ENCODE measurements around the gene PXMP2.

The PXMP2 gene

DNA sequence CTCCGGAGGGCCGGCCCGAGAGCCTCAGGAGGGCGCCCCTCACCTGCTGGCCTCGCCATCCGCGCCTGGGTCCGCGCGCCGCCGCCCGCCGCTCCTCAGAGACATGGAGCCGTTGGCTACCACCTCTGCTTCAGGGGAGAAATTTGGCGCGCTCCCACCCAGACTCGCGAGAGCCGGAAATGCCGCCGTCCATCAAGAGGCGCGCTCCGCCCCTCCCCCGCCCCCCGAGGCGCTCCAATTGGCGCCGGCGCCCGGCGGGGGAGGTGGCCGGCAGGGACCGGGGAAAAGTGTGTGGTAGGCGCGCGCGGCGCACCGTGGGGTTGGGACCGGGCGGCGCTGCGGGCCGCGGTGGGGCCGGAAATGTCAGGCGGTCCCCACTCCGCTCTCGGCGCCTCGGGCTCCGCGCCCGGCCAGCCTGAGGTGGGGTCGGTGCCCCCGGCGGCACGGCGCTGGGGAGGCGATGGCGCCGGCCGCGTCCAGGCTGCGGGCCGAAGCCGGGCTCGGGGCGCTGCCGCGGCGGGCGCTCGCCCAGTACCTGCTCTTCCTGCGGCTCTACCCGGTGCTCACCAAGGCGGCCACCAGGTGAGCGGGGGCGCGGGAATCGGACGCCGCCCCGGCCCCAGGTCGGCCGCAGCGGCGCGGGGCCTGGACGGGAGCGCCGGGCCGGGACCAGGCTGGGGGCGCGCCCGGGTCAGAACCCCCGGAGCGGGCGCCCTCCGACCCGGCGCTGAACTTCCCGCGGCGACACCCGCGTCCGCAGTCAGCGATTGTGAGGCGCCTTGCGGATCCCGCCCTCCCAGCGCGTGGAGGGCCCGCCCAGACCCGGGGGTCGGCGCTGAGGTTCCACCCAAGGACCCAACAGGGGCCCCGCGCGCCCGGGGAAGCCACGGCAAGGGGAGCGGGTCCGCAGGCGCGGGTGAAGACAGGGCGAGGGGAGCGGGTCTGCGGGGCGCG, at the start of gene PXMP2, which contains the start of gene POLE:
Gene PXMP2 (plus strand): TSS at position 377 of the 954 bp plus-strand sequence. CDS start 84 bp downstream, at position 461.
Gene POLE (minus strand): TSS at position 132 of the 954 bp plus-strand sequence. CDS start 27 bp downstream, at position 105.
- peak; percentile 94 for DNase-seq (ENCODE audit: low read depth)

DNA sequence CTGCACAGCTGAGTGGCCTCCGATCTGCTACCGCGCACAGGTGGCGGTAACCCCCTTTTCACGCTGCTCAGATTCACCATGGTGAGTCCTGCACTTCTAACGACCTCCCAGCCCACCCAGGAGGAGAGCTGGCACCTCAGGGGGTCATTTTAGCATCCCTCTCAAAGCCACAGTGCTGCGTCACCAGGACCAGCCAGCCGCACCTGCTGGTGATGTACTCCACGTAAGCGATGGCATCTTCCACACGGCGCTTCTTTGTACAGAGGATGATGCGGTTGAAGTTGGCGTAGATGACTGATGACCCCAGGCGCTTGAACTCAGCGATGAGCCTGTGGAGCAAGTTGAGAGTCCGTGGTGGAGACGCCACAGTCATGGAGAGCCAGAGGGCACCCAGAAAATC, 49.6 kb upstream of the PXMP2 start:
- no peak for DNase-seq (ENCODE audit: low read depth)

DNA sequence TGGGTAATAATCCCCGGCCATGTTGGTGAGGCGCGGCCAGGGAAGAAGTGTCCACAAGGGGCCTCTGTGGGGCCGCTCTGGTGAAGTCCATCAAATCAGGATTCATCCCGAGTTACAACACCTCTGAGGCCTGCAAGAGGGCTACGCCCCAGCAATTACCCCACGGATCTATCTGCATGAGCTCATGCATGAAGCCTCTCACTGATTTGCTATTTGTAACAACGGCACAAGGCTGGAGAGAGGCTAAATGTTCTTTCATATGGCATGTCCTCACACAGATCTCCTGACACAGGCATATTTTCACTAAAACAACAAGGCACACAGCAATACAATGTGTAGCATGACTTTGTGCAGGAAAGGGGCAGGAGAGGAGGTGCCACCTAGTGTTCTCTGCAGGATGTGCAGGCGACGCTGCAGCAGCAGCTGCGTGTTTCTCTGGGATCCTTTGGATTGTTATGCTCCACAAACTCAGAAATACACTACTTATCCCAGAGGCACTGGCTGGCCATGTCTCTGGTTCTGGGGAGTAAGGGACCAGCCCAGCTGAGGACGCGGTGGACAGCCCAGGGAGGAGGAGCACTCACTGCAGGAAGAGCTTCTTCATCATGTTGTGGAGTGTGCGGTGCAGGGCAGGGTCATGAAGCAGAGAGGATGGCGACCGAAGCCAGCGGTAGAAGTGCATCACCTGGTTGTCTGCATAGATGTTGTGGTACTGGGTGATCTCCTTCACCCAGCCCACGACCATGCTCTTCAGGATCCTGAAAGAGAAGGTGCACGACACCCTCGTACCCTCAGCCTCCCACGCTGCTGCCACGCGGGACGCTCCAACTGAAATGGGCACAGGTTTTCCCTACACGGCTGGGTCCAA, 48.6 kb upstream of the PXMP2 start:
- no peak for DNase-seq (ENCODE audit: low read depth)

DNA sequence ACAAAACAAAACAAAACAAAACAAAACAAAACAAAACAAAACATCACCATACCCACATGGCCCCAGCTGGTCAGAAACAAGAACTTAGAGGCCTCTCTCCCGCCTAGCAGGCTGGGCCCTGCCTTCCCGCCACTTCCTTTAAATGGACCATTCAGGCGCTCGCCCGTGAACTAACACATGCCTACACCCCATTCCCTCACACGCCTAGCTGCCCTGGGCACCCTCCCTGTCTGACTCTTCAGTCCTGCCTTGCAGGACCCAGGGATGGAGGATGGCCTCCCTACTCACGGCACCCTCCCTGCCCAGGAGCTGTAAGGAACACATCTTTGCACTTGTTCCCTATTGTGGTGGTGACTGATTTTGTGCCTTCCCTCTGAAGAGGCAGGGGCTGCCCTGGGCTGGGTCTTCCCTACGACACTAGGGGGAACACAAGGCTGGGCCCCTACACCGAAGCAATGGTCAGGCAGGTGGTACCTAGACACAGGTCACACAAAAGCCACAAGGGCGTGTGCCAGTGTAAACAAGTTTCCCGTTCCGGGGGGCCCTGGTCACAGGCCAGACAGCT, 47.3 kb upstream of the PXMP2 start:
- no peak for DNase-seq (ENCODE audit: low read depth)

DNA sequence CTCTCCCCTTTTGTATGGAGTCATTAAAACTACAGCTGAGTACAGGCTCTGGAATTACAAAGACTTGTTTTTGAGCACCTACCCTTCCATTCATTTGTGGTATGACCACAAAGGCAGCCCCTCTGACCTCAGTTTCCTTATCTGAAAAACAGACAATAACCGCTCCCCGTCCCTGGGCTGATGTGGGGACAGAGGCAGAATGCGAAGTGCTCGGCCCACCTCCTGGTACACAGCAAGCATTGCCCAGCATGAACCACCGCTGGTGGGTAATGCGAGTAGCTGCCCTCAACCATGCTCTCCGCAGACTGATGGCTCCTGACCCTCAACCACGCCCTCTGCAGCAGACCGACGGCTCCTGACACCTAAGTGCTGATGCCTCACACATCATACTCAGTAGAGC, 46.5 kb upstream of the PXMP2 start:
- no peak for DNase-seq (ENCODE audit: low read depth)

DNA sequence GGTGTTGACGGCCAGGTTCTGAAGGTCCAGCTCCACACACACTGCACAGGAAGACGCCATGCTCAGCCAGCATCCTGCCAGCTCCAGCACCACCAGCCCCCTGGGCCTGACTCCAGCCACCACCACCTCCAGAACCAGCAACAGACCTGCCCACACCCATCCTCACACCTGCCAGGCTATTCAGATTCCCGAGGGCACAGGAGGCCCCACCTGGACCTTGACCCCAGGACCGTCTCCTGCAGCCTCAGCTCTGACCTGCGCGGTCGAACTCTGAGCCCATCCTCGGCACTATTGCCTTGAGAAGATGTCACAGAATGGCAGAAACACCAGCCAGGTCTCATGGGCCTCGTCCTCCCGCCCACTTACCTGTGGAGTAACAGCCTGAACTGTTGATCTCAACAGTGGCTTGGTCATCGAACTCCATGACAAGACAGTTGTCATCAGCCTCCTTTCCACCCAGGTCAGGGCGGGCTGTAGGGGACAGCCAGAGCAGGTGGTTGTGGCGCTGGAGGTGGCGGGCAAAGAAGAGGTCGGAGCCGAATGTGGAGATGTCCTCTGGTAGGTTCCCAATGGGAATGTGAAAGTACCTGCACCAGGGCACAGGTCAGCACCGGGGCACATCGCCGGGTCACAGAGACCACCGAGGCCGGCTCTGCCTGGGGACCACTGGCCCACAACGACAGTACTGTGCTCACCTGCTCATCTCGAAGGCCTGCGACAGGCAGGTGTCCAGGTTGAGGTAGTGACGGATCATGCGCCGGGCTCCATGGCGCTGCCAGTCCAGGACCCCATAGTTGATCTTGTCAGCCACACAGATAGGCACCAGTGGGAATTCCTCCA, 45.4 kb upstream of the PXMP2 start:
- no peak for DNase-seq (ENCODE audit: low read depth)

DNA sequence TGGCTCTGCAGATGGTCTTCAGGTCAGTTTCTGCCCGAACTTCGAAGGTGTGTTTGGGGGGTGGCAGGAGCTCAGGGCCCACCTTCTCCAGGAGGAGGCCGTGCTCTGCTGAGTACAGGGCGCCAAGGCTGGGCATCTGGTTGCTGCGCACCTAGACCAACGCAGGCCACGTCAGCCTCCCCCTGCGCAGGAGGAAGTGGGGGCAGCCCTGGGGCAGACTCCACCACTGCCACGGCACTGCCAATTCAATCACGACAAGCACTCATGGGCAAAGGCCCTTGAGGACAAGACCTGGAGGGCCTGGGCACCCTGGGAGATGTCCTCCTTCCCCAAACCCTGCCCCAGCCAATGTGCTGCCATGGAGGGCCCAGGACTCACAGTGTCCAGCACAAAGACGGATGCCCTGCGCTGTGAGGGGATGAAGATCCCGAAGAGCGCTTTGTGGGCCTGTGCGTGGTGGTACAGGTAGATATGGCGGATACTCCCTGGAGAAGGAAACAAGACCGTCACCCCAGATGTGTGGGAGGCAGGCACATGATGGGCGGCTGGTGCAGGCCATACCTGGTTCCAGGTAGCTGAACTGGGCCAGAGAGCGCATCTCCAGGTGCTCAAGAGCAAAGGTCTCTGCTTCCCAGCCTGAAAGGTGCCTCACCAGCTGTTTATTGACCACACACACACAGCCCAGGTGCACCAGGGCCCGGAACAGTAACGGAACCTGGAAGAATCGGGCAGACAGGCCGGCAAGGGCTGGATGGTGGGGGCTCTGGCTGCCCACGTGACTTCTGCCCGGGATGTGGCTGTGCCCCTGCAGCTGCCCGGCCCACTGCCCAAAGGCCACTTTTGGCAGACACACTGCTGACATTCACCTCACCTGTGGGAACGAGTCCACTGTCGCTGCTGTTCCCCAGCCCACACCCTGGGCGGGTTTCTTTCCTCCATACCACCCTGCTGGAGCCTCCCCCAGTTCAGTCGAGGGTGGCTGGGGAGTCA, 44.2 kb upstream of the PXMP2 start:
- DNase-seq (ENCODE audit: low read depth): no peak

DNA sequence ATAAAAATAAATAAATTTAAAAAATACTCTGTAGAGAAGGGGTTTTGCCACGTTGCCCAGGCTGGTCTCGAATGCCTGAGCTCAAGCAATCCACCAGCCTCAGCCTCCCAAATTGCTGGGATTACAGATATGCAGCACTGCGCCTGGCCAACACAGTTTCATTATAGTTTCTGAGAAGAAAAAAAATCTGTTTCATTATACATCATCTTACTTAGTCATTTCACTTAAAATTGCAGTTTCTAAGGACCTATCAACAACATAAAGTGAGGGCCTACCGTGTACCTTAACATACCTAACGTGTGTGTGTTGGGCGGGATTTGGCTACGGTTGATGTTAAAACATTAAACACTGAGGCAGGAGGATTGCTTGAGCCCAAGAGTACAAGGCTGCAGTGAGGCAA, 40.5 kb upstream of the PXMP2 start:
- no peak for DNase-seq (ENCODE audit: low read depth)

DNA sequence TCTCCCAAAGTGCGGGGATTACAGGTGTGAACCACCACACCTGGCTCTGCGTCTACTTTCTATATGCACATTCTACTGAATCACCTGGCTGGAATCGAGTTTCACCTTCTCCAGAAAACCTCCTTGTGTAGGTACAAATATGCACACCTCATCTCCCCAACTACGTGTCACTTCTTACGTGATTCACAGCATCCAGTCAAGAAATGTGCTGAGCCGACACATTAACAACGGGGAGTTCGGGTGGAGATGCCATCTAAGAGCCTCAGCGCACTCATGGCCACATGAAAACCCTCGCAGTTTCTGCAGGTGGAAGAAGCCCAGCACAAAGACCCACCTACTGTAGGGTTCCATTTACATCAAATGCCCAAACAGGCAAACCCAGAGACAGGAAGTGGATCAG, 39.5 kb upstream of the PXMP2 start:
- no peak for DNase-seq (ENCODE audit: low read depth)

DNA sequence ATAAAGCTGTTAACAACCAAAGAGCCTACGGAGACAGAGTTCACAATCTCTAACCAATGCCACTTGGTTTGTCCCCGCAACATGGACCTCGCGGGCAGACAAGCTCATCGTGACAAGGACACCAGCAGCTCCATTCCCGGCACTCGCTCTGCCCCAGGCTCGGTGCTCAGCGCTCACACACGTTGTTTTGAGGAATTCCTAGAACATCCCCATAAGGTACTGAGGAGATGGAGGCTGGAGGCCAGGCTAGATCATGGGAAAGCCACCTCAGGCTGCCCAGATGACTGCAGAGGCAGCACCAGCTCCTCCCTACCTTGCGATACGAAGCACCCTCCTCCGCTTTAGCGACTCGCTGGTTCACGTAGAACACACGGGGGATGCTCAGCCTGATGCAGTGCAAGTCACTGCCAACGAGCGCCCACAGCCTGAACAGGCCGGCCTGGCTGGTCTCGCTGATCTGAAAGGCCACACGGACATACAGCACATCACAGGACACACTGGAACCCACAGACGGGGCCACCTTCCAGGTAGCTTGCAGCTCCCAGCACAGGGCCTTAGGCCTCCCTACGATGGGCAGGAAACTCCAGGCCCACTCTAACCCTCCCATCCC, 38.7 kb upstream of the PXMP2 start:
- DNase-seq (ENCODE audit: low read depth): no peak

DNA sequence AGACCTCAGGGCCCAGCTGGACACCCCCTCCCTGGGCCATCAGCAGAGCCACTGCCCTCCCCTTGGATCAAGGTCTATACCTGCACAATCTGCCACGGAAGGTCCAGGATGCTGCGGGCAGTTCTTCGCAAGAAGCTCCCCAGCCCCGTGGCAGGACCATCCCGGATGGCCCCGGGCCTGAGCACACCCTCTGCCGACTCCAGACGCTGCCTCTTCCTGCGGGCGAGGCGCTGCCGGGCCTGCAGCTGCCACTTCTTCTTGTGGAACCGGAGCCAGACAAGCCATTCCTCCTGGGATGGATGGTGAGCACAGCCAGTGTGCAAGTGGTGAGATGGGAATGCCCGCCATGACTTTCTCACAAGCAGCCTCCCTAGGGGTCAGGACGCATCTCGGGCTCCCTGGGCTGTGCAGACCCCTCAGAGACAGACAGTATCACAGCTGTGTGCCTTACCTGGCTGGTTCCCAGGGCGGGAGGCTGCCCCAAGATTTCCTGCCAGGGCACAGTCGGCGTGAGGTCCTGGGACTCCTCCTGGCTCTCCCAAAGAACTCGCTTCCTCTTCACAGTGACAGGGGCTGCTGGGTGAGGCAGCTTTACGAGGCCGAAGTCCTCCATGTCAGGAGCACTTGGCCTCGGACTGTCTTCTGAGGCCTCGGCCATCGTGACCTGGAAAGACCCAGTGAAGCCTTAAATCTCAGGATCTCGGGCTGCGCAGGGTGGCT, 38.0 kb upstream of the PXMP2 start:
- no peak for DNase-seq (ENCODE audit: low read depth)

DNA sequence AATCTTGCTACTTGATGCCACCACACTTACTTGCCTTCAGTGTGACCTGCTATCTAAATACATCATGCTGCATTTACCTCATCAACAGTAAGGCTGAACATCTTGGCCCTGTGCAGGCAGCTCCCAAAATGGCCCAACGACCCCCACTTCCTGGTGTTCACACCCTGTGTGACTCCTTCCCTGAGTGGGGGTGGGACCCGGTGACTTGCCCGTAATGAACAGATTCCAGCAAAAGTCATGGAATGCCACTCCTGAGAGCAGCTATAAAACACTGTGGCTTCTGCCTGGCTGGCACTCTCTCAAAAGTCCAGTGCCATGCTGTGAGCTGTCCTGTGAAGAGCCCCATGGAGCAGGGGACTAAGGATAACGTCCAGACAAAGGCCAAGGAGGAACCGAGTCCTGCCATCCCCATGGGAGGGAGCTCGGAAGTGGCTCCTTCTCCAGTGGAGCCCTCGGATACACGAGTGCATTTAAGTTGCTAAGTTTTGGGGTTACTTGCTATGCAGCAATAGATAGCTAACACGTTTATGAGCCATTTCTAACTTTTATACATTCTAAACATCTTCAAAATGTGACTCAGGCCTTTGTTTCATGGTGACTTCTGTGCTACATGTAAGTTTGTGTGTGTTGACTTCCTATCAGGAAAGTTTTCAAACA, 35.8 kb upstream of the PXMP2 start:
- DNase-seq (ENCODE audit: low read depth): no peak

DNA sequence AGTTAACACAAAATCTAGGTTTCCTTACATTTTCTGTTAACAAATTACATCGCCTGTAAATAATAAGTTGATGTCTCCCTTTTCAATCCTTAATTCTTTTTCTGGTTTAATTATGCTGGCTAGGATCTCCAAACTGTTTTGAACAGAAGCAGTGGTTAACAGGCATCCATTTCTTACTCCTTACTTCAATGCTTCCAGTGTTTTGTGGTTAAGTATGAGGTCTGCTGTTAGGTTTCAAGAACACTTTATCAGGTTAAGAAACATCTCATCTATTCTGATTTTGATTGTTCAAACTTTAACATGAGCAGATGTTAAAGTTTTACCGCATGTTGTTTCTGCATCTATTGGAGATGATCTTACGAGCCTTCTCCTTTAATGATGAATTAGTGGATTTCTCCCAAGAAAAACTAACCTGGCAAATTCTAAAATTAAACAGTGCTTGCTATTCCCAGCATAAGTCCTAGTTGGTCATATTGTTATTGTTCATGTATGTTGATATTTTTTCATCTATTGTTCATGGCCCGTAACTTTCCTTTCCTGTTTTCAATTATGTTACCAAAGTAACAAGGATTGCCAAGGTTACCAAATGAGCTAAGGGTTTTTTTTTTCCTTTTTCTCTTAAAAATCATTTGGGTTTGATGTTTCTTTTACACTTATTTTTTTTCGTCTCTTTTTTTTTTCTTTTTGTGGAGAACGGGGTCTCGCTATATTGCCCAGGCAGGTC, 33.7 kb upstream of the PXMP2 start:
- DNase-seq (ENCODE audit: low read depth): no peak

DNA sequence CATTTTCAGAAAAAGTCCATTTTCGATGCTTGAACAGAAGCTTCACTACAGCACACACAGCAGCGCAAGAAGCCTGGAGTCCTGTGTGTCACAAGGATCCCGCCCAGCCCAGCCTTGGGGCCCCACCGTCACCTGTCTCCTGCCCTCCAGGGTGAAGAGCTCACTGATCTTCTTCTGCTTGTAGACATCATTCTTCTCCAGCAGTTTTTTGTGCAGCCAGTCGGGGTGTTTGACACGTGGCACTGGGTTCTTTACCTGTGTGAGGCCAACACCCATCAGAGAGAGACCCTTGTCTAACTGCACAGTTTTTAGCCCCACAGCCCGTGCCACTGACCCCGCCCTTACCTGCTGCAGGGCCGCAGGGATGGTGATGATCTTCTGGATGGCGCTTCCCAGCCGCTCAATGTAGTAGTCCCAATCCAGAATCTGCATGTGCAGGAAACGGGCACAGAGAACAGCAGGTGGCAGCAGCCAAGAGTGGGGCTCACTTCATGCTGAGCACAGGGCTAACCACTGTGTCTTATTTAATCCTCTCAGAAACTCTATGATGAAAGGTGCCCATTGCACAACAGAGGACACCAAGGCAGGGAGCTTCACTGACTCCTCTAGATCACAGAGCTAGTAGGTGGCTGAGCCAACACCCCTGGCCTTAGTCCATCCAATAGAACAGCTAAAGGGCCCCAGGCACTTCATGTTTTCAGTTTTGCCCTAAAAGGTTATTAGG, 30.2 kb upstream of the PXMP2 start:
- no peak for DNase-seq (ENCODE audit: low read depth)

DNA sequence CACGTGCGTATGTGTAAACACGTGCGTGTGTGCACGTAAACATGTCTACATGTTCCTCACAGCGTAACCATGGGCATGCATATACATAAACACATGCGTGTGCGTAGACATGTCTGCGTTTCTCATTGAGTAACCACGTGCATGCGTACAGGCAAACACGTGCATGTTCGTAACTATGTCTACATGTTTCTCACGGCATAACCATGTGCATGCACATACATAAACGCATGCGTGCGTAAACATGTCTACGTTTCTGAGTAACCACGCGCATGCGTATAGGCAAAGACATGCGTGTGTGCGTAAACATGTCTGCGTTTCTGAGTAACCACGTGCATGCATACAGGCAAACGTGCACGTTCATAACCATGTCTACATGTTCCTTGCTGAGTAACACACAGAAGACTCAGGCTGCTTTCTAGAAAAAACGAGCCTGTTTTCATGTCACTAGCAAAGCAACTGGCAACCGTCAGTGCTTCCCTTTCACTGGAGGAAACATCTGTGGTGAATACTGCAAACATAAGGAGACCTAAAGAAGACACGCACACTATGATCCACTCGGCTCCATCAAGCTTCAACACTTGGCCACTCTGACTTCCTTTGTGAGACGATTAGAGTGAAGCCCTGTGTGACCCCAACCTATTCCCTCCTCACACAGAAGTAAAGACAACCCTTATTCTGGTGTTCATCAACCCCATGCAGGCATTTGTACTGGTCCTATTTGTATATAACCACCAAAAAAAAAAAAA, 29.1 kb upstream of the PXMP2 start:
- no peak for DNase-seq (ENCODE audit: low read depth)

DNA sequence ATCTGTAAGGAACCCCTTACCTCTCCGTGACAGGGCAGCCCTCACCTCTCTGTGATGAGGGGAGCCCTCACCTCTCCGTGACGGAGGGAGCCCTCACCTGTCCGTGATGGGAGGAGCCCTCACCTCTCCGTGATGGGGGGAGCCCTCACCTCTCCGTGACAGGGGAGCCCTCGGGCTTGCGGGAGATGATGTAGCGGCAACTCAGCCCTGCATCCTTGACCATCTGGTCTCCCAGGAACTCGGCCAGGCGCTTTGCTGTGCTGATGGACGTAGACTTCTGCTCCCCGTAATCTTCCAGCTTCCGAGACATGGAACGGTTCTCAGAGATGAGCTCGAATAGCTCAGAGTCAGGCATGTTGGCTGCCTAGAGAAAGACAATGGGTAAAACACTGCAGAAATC, 28.2 kb upstream of the PXMP2 start:
- no peak for DNase-seq (ENCODE audit: low read depth)

DNA sequence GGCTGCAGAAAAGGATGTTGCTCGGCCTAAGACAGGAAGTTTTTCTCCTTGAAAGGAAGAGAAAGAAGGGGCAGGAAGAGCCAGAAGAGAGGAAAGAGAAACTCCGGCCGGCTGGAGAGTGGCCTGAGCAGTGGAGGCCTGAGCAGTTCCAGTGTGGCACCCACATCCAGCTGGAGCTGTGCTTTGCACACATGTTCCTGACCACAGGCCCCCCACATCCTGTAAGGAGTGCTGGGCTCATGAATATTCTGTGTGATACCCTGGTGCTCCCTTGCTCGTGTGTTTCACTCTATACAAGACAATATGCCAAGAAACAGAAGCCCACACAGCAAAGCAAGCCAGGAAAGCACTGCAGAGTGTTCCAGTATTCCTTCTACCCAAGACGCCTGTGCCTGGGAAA, 27.3 kb upstream of the PXMP2 start:
- no peak for DNase-seq (ENCODE audit: low read depth)

Measured in activated T-cell treated with anti-CD3 and anti-CD28 coated beads for 24 hours (primary cell).